CD4-positive, alpha-beta T cell treated with Interleukin-17A for 4 hours (primary cell): ENCODE data around the gene KIRREL3.

ENCODE experiments used
- DNase-seq: peaks from one replicate; pipeline ENCODE4 v3.0.0-alpha.2; 2020; ENCODE audit warnings: mixed read lengths

The KIRREL3 gene

DNA sequence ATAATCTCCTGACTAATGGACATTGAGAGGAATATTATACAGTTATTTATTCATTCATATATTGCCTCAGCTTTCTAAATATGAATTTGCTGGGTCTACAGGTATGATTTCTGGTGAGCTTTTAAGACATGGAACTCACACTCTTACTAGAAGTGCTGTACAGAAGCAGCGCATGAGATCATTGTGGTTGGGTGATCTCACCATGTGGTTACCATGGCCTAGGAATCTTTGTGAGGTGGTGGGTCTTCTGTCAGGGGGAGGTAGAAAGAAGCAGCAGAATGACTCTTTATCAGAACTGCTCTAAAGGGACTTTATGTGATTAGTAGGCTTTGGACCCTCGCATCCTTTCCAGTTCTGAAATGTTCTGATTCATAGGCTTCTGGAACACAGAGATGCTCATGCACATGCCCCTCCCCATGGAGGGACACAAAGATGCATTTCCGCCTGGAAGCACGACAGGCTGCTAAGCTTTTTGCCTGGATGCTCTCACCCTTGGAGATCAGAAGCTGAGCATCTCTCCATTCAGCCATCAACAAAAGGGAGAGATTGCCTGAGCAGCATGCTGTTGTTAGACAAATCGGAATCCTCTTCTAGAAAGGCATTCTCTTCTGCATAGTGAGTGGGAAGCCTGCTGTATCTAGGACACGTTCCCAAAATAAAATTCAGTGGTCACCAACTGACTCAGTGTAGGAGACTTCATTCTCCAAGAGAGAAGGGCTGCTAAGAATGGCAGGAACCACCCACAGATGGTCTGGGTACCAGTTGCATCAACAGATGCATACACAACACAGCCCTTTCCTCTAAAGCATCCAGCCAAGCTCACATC lies 51.3 kb downstream of the KIRREL3 start:
- DNase-seq, result no peak

GRCh38 chr11:126948563-126948962 lies 52.0 kb downstream of the KIRREL3 start:
- DNase-seq, result no peak

- DNase-seq, result no peak
These were observed 55.3 kb downstream of the KIRREL3 start for GRCh38 chr11:126945319-126945718.

GRCh38 chr11:126943316-126943715 lies 57.3 kb downstream of the KIRREL3 start:
- no peak for DNase-seq

DNA sequence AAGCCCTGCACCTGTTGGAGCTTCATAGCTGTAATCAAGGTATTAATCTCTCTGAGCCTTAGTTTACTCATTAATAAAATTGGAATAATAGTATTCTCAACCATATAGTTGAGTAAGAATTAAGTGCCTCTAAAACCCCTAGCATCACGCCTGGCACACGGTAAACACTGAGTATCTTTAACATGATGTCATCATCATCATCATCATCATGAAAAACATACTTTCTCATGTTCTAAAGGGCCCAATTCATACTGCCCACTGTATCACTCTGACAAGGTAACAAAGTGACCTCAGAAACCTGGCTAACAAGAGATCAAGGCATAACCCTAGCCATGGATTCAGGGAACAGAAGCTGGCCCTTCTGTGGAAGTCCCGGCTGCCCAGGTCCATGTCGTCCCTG lies 58.4 kb downstream of the KIRREL3 start:
- no peak for DNase-seq

DNA sequence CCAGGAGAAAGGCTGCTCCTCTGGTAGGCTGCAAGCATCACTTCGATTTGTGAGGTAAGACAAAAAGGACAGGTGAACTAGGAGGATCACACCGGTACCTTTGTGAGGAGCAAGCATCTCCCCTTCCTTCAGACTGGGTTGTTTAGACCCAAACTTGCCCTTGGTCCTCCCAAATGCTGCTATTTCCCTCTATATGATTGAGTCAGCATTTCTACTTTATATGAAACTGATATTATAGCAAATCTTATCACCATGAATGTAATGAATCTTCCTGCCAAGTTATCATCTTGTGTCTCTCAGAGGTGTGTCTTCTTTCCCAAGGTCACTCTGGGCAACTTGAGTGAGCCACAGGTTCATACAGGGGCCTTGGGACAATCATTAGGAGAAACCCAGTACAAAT lies 61.0 kb downstream of the KIRREL3 start:
- DNase-seq, result no peak

GRCh38 chr11:126938718-126939117 lies 61.9 kb downstream of the KIRREL3 start:
- DNase-seq, result no peak

DNA sequence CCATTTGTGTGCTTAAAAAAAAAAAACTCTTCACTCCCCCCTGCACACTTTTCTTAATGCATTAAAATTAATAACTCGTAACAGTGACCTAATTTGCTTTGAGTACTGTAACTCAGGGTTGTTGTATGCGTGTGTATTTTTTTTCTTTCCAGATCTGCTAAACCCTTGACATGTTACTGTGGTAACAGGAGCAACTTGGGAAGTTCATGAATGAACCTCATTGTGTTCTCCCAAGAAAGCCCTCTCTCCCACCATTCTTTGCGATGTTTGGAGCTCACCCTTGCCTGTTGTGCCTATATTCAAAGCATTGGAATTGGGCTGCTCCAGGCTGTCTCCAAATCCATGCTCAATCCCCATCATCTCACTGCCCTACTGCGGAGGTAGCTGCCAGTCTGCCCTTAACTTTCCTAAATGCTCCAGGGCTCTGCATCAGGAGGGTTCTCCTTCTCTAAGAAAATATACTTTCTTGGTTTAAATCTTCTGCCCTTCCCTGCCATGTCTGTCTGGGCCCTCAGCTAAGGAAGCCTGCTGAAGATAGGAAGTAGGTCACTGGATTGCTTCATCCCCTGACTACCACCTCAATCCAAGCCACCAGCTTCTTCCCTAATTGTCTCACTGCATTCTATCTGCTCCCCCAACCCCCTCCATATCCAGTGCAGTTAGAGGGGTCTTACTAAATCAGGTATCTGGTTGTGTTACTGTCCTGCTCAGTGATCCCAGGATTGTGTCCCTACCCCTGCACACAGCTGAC lies 70.3 kb downstream of the KIRREL3 start:
- DNase-seq, result no peak

DNA sequence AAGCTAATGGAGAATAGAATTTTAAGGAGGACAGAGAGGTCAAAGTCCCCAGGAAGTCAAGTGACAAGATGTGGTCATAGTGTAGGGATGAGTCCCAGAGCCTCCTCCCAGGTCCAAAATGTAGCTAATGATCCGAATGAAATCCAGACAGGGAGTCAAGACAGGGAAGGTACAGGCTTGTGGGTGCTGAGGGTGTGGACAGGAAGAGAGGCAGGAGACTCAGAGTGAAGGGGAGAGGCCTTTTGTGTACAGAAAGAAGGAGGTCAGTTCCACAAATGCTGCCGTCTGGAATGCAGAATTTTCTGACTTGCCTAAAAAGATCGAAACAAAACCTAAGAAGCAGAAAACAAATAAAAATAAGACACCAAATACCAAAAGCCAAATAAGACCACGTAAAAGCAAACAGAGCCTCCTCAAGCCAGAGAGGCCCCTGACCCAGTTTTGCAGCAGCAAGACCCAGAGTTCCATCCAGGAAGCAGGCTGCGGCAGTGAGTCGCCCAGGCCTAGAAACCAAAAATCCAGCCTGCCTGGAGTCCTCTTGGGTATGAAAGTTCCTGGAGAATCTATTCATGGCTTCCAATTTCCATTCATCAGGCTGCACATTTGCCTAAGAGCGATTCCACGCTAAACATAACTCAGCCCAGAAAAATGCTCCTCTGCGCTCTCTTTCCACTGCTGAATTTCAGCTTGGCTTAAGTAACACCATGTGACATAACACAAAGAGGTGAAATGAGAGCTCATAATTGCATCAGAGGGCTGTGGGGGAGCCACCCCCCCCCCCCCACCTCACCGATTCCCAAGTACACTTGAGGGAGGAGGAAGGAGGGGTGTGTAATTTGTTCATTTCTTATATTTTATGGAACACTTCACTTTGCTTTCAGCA lies 71.2 kb downstream of the KIRREL3 start:
- DNase-seq, result no peak

DNA sequence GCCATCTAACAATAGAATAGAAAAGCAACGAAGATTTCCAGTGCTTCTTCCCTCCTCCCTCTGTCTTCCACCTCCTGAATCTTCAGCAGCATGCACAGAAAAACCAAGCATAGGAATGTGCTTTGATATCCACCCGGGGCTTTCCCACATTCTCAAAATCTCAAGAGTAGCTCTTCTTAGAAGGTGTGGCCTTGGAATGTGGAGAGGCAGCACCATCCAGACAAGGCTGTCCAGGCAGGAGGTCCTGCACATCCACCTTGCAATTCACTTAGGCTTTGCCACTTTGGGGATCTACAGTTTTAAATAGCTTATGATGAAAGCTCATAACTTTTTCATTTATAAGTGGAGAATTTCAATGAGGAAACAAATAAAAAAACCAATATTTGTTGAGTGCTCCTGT lies 72.9 kb downstream of the KIRREL3 start:
- DNase-seq, result no peak

DNA sequence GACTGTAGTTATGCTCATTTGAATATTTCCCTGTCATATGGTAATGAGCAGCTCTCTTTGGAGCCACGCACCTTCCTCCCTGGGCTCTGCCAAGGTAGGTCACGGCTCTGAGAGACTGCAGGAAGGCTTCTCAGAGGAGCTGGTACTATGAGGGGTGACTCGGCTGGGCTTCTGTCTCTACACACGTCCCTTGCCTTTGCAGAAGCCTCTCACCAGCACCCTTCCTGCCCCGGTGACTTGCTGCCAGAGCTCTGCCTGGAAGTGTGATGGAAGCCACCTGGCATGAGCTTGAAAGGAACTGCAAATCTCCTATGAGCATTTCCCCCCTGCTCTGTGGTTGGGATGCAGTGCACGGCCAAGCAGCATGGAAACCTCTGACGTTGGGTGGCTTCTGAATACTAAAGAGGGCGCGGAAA lies 74.2 kb downstream of the KIRREL3 start:
- DNase-seq, result no peak

GRCh38 chr11:126925321-126926093 lies 75.1 kb downstream of the KIRREL3 start:
- no peak for DNase-seq

DNA sequence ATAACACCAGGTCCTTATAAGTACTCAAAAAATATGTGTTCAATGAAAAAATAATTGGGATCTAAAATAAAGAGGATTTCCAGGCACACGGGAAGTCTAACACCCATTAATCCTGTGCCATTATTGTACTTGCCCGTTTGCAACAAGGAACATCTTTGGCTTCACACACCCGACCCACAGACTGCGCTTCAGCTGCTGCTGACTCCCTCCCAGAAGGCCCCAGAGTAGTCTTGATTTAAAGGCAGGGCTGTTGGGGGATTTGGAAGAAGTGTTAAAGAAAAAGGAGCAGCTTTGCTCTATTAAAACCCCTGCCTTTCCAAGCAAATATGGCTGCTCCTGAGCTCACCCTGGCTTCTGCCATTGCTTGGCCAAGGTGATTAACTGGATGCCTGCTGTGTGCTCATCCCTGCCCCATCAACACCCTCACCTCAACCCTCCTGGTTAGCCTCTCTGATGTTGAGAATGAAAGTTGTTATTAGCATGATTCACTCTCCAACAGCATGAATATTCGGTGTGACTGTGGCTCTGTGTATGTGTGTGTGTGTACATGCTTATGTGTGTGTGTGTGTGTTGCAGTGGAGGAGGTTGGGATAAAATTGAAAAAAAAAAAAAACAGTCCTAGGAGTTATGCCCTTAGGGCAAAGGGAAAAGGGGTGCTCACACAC lies 76.1 kb downstream of the KIRREL3 start:
- no peak for DNase-seq

GRCh38 chr11:126920833-126921232 lies 79.7 kb downstream of the KIRREL3 start:
- no peak for DNase-seq

DNA sequence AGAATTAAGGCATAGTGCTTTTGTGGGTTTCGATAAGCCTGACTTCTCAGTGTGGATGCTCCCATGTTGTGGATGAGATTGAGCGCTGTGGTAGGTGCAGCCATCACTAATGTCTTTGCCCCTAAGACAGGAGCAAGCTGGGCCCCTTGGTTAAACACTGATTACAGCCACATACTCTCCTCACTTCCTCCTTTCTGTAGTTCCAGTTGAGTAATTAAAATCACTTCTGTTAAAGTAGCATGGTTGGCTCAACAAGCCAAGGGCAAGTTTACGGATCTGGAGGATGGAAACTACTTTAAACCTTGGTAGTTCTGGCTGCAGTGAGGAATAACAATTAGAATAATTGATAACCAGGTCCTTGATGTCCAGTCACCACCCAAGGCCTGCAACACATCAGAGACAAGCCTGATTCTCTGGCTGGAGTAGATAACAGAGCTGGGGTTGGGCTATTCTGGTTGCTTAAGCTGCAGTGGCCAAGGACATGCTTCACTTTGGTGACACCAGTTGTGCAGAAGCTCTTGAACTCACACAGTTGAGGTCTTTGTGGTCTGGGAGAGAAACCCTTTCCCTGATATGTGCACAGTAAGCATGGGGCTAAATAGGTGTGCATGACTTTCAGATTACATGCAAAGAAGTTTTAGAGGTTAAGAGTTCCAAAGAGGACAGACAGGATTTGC lies 81.3 kb downstream of the KIRREL3 start:
- no peak for DNase-seq

GRCh38 chr11:126918556-126918955 lies 82.0 kb downstream of the KIRREL3 start:
- DNase-seq, result no peak

DNA sequence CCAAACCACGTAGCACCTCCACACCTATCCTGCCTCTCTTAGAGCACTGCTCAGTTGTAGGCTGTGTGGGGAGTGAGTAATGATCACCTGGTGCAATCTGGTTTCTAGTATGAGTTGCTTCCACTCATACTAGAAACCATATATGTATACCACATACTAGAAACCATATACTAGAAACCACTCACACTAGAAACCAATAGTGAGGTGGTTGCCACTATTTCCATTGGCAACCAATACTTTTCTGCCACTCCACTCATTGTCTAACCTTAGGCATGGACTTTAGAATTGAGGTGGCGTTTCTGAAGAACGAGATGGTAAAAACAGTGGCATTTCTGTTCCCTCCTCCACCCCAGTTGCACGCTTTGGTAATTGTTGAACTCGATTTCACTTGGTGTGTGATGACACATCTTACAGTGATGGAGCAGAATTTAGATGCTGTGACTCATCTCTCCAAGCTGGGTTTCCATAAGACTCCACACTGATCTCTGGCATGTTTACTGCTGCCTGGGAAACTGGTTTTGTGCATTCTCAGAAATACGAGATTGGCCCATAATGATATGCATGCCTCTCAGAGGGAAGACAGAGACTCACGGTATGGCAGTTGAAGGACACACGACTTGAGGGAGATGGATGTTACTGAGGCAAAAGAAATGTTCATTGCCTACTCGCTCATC lies 82.9 kb downstream of the KIRREL3 start:
- no peak for DNase-seq

DNA sequence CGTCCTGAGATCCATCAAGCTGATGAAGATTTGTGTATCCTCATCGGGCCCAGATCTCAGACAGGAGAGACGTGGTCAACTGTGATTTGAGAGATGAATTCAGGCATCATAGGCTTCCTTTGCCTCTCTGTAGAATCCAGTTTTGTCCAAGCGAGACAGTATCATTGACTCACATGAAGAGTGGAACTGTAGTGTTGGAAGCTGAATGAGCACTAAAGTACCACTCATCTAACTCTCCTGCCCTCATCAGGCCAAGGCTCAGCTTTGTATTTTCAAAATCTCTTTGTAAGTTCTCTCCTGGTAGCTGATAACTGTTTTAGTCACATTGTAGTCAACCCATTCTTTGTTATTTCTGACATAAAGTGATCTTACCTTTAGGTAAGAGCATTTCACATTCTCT lies 85.1 kb downstream of the KIRREL3 start:
- no peak for DNase-seq

DNA sequence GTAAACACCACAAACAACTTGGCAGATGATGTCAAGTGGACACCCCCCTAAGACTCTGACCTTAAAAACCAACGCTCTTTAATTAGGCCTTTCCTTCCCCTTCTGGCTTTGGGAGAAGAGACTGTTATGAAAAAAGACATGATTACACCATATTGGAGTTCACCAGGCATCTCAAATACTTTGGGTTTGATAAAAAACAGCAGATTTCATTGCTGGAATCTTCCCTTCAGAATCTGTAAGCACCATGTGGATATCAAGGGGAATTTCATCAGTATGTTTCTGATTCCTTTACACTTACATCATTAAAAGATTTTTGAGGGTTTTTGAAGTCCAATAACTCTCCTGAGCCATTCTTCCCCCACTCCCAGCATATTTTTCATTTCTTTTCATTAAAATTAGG lies 85.6 kb downstream of the KIRREL3 start:
- no peak for DNase-seq

GRCh38 chr11:126914166-126914565 lies 86.4 kb downstream of the KIRREL3 start:
- no peak for DNase-seq

DNA sequence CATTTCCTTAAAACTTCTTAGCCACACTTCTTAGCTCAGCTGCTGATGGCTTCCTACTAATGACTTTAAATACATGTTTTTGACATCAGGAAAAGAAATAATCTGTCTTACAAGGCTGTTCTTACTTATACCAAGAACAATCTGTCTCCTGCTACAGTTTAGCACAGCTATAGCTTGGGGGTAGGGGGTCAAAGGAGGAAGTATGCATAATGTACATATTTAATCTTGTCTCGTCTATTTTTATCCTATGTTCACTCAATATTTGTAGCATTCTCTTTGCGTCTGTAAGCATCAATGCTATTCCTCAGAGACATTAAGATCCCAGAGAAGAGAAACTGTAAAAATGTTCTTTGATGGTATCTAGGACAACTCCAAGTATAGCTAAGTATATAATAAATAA lies 96.0 kb downstream of the KIRREL3 start:
- no peak for DNase-seq
